Measurements from ENCODE around the gene APOOL.
"Not testable (repeated sequence)": the region's sequence is repeated elsewhere in the genome, so short reads cannot be mapped to it uniquely, and the experiment has no call there.

The APOOL gene

GRCh38 chrX:85003655-85004244, at the start of gene APOOL:
TSS of gene APOOL (plus strand) at chrX:85003877. CDS start at chrX:85003913, 36 bp downstream.
- DNase-seq, result peak; percentile 86

- no peak for DNase-seq
Observed at GRCh38 chrX:84956304-84956703, 47.4 kb upstream of the APOOL start.

GRCh38 chrX:84974803-84975202, 28.9 kb upstream of the APOOL start:
- DNase-seq, result no peak

GRCh38 chrX:84991739-84992138, 11.9 kb upstream of the APOOL start:
- not testable (repeated sequence) for DNase-seq

- no peak for DNase-seq
Observed at GRCh38 chrX:84993150-84993549, 10.5 kb upstream of the APOOL start.

GRCh38 chrX:85001344-85001743, 2.3 kb upstream of the APOOL start:
- no peak for DNase-seq

GRCh38 chrX:85004255-85004654, 578 bp downstream of the APOOL start:
- no peak for DNase-seq

- no peak for DNase-seq
Observed at GRCh38 chrX:85012098-85012497, 8.4 kb downstream of the APOOL start.

- DNase-seq, result not testable (repeated sequence)
Observed at GRCh38 chrX:85015351-85015750, 11.7 kb downstream of the APOOL start.

- no peak for DNase-seq
Observed at GRCh38 chrX:85017721-85018120, 14.0 kb downstream of the APOOL start.

- no peak for DNase-seq
Observed at GRCh38 chrX:85018471-85018870, 14.8 kb downstream of the APOOL start.

- no peak for DNase-seq
Observed at GRCh38 chrX:85020216-85020615, 16.5 kb downstream of the APOOL start.

- no peak for DNase-seq
Observed at GRCh38 chrX:85024044-85024443, 20.4 kb downstream of the APOOL start.

- no peak for DNase-seq
Observed at GRCh38 chrX:85024562-85024961, 20.9 kb downstream of the APOOL start.

GRCh38 chrX:85026170-85026569, 22.5 kb downstream of the APOOL start:
- no peak for DNase-seq

GRCh38 chrX:85029043-85029442, 25.4 kb downstream of the APOOL start:
- no peak for DNase-seq

- no peak for DNase-seq
Observed at GRCh38 chrX:85031505-85031904, 27.8 kb downstream of the APOOL start.

GRCh38 chrX:85037114-85037513, 33.4 kb downstream of the APOOL start:
- no peak for DNase-seq

GRCh38 chrX:85051627-85052026, 48.0 kb downstream of the APOOL start:
- no peak for DNase-seq

- DNase-seq, result no peak
Observed at GRCh38 chrX:85052205-85052604, 48.5 kb downstream of the APOOL start.

- DNase-seq, result no peak
Observed at GRCh38 chrX:85052636-85053343, 49.1 kb downstream of the APOOL start.

GRCh38 chrX:85065512-85066198, 62.0 kb downstream of the APOOL start:
- no peak for DNase-seq

GRCh38 chrX:85077247-85077646, 73.6 kb downstream of the APOOL start:
- not testable (repeated sequence) for DNase-seq

GRCh38 chrX:85084770-85085393, 81.2 kb downstream of the APOOL start:
- peak; percentile 27 for DNase-seq
